VCaP (cell line): ENCODE data around the gene GRIP2.

Source experiments
- H3K27ac ChIP-seq: fragments of 450-650 bp; 2 replicates; pipeline ENCODE4 v1.5.1; 2017
- TF ChIP-seq, protein P1 (sequence below): fragments of 450-650 bp; conservative IDR thresholded peaks from 2 replicates; pipeline ENCODE4 v1.5.1; 2017; ENCODE audit warnings: mild to moderate bottlenecking, moderate library complexity

The GRIP2 gene

DNA sequence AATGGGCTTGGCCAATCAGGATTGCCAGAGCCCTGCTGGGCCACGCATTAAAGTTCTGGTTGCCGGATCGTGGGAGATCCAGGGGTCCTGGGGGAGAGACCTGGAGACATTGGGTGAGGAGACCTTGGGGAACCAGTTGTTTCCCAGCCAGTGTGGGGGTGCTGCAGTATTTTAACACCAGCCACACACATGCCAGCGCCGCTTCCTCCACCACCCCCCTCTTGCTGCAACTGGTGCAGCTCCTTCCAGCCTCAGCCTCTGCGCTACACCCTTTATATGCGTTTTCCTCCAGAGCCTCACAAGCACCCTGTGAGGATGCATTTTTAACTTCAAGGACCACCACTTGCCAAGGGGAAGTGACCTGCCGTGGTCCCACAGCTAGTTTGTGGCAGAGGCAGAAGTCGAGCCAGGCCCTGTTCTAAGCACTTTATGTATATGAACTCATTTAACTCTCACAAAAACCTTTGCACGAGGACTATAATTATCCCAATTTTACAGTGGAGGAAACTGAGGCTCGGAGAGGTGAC is 29.4 kb upstream of the GRIP2 start:
- TF ChIP-seq, protein P1, sequence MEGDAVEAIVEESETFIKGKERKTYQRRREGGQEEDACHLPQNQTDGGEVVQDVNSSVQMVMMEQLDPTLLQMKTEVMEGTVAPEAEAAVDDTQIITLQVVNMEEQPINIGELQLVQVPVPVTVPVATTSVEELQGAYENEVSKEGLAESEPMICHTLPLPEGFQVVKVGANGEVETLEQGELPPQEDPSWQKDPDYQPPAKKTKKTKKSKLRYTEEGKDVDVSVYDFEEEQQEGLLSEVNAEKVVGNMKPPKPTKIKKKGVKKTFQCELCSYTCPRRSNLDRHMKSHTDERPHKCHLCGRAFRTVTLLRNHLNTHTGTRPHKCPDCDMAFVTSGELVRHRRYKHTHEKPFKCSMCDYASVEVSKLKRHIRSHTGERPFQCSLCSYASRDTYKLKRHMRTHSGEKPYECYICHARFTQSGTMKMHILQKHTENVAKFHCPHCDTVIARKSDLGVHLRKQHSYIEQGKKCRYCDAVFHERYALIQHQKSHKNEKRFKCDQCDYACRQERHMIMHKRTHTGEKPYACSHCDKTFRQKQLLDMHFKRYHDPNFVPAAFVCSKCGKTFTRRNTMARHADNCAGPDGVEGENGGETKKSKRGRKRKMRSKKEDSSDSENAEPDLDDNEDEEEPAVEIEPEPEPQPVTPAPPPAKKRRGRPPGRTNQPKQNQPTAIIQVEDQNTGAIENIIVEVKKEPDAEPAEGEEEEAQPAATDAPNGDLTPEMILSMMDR, result no peak
- H3K27ac ChIP-seq, result no peak overlapping the region

DNA sequence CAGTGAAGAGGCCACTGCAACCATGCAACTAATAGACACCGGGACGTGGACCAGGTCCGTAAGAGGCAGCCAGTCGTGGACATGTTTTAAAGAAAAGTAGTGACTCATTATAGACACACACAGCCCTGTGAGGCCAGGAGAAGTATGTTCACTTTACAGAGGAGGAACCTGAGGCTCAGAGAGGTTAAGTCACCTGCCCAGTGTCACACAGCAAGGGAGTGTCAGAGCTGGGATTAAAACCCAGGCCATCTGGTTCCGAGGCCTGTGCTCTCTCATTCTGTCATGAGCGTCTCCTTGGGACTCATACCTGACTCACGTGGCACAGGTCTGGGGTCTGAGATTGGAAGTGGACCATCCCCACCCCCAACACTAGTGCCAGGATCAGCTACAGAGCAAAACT is 28.1 kb upstream of the GRIP2 start:
- no peak overlapping the region for H3K27ac ChIP-seq
- TF ChIP-seq, protein P1, result no peak

DNA sequence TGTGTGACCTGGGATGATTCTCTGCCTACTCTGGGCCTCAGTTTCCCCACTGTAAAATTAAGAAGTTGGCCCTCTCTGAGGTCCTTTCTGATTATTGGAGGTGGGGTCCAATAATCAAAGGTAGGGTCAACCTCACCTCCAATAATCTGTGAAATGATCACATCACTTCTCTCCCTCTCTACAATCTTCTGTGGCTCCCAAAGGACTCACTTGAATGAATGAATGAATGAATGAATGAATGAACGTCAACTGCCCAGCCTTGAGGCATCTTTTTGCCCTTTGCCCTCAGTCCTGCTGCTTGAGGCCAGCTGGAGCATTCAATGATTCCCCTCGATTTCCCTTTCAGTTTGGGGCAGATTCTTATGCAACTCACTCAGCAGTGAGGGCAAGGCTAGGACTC is 26.7 kb upstream of the GRIP2 start:
- H3K27ac ChIP-seq, result no peak overlapping the region
- TF ChIP-seq, protein P1, result no peak

DNA sequence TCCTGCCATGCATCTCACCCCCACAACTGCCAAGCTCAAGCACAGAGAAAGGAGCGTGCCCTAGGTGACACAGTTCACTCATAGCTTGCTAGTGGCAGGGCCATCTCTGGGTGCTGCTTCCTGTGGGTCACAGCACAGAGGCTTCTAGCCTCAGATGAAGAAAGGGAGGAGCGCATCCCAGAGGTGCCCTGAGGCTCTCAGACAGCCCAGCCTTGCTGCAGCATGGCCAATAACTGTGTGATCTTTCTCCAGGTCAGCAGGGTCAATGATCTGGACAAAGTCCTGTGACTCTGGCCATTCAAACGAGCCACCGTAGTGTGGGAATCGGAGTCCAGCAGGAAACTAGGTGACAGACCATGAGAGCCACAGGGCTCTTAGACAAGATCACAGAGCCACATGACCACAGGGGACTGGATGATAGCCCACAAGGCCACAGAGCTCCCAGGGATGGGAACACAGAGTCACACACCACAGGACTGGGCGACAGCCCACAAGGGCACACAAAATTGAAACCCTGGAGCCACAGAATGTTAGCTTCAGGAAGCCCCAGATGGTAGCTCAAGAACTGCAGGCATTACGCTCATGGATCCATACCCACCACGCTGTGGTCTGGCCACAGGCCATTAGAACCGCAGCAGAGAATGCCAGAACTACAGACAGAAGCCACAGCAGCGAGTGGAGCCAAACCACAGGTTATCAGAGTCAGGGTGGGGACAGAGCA is 25.9 kb upstream of the GRIP2 start:
- no peak overlapping the region for H3K27ac ChIP-seq
- TF ChIP-seq, protein P1, result no peak

DNA sequence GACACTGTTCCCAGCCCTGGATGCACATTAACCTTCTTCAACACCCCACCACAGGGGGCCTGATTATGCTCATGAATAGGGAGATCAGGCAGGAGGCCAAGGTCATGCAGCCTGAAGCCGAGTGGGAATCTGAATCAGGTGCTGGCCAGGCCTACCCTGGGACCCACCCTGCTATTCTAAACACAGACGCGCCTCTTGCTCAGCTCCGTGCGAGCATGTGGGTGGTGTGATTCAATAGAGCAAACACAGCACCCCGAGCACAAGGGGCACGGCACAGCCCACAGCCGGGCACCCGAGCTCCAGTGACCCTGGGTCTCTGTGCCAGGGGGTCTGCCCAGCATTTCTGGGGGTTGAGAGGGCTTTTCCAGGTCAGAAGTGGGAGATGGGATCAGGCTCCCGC is 24.6 kb upstream of the GRIP2 start:
- TF ChIP-seq, protein P1, result no peak
- no peak overlapping the region for H3K27ac ChIP-seq

DNA sequence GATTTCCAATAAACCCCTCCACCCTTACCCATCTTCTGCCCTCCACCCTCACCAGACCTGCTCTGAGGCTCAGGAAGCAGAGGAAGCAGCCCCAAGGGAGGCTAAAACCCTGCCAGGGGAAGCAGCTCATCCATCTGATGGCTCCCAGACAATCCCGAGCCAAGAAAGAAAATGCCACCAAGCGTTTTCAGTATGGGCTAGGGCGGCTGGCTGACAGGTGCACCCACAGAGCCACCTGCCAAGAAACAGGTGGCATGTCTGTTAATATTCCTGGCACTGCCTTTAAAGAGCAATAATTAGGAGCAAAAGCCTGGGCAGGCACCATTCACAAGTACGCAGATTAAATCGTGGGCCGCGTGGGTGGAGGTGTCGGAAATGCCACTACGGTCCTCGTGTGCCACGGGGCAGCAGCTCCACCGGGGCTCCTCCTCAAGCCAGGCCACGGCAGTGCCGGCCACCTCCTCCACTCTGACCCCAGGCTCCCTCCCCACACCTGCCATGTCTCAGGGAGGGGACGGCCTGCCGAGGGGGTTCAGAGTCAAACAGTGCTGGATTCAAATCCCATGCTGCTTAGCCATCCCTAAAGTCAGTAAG is 23.9 kb upstream of the GRIP2 start:
- no peak overlapping the region for H3K27ac ChIP-seq
- TF ChIP-seq, protein P1, result no peak

DNA sequence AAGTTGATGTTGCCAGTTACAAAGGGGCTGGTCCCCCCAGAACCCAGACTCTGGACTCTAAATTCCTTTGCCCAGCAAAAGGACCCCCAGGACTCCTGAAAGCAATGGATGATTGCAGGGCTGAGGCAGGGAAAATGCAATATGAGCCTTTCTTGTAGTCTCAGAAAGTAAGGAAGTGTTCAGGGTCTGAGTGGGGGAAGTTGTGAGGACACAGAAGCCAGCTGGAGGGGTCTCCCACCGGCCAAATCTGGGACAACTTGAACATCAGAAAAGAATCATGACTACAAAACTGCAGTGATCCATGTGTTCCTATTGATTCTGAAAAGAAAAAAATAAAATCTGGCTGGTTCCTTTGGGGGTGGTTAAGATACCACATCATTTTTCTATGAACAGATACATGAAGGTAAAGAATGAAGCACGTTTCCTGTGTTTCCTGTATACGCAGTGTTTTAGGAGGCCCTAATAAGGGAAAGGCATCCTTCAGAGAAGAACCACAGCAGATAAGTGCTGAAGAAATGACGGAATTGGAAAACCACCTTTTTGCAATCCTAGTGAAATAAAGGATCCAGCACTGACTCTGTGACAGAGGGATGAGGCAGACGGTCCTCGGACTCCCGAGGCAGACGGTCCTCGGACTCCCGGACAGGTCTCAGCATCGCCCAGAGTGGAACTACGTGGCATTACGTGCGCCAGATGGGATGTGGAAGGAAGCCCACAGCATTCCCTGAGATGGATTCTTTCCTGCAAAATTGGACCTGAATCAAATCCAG is 22.2 kb upstream of the GRIP2 start:
- TF ChIP-seq, protein P1, result no peak
- H3K27ac ChIP-seq, result no peak overlapping the region
